Measurements from ENCODE around the gene PTCD3.

The PTCD3 gene

GRCh38 chr2:86143926-86144685 lies 38.1 kb downstream of the PTCD3 start:
- DNase-seq (ENCODE audit: low read depth), result no peak

- no peak for DNase-seq (ENCODE audit: low read depth)
Observed at GRCh38 chr2:86147793-86148192, 41.8 kb downstream of the PTCD3 start.

- no peak for DNase-seq (ENCODE audit: low read depth)
Observed at GRCh38 chr2:86150502-86150901, 44.5 kb downstream of the PTCD3 start.

GRCh38 chr2:86157009-86157556 lies 51.0 kb downstream of the PTCD3 start:
- no peak for DNase-seq (ENCODE audit: low read depth)

GRCh38 chr2:86158286-86158685 lies 52.3 kb downstream of the PTCD3 start:
- no peak for DNase-seq (ENCODE audit: low read depth)

GRCh38 chr2:86160156-86160952 lies 54.3 kb downstream of the PTCD3 start:
- DNase-seq (ENCODE audit: low read depth), result no peak

GRCh38 chr2:86170449-86170848 lies 64.4 kb downstream of the PTCD3 start:
- DNase-seq (ENCODE audit: low read depth), result no peak

- DNase-seq (ENCODE audit: low read depth), result no peak
Observed at GRCh38 chr2:86171295-86171694, 65.3 kb downstream of the PTCD3 start.

- DNase-seq (ENCODE audit: low read depth), result no peak
Observed at GRCh38 chr2:86172610-86173009, 66.6 kb downstream of the PTCD3 start.

GRCh38 chr2:86174445-86174844 lies 68.4 kb downstream of the PTCD3 start:
- no peak for DNase-seq (ENCODE audit: low read depth)

- no peak for DNase-seq (ENCODE audit: low read depth)
Observed at GRCh38 chr2:86175828-86176227, 69.8 kb downstream of the PTCD3 start.

GRCh38 chr2:86176597-86176996 lies 70.6 kb downstream of the PTCD3 start:
- DNase-seq (ENCODE audit: low read depth), result no peak

- no peak for DNase-seq (ENCODE audit: low read depth)
Observed at GRCh38 chr2:86185517-86186212, 79.6 kb downstream of the PTCD3 start.

- no peak for DNase-seq (ENCODE audit: low read depth)
Observed at GRCh38 chr2:86186431-86186830, 80.4 kb downstream of the PTCD3 start.

GRCh38 chr2:86189782-86190416 lies 83.9 kb downstream of the PTCD3 start:
- DNase-seq (ENCODE audit: low read depth), result no peak

All from stimulated activated CD8-positive, alpha-beta memory T cell treated with anti-CD3 and anti-CD28 coated beads, Interleukin-7, amount 100 ng/mL, for 24 hours (primary cell).